HG03064 (cell line): ENCODE data around the gene ERCC4.
A peak's percentile ranks its signal among the peaks of the same experiment; 100 is the strongest.
"Not testable (repeated sequence)": the region's sequence is repeated elsewhere in the genome, so short reads cannot be mapped to it uniquely, and the experiment has no call there.

Experiments used
- ATAC-seq: cut with Tn5 transposase; IDR thresholded peaks from one replicate; pipeline ENCODE4 v1.9.1; 2021; ENCODE audit warnings: low read depth; ENCODE audit not compliant: unreplicated experiment

The ERCC4 gene

DNA sequence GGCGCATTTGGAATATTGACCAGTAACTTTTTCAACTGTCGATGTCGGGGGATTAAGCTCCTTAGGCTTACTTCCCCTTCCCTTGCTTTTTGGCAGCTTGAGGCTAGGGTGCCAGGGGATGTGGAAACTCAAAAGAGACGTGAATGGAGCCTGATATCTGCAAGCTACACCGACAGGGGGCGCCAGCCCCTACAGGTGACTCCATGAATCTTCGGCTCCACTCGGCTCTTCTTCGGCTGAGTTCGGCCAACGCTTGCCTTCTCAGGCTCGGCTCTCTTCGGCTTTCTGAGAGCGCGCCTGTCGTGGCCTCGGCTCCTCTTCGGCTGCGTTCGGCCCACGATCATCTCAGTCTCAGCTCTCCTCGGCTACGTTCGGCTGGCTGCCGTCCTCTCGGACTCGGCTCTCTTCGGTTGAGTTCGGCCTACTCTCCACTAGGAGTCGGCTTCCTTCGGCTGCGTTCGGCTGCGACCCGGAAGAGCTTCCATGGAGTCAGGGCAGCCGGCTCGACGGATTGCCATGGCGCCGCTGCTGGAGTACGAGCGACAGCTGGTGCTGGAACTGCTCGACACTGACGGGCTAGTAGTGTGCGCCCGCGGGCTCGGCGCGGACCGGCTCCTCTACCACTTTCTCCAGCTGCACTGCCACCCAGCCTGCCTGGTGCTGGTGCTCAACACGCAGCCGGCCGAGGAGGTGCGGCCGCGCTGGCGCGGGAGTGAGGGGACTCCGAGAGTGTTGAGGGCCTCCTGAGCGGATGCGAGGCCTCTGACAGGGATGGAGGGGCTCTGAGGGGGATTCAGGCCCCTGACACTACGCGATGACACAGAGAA, at the start of gene ERCC4:
Gene ERCC4 (plus strand): TSS at position 472 of the 827 bp plus-strand sequence. CDS start 12 bp downstream, at position 484.
- ATAC-seq: peak; percentile 97

- no peak for ATAC-seq
Measured at GRCh38 chr16:13873835-13874438, 46.0 kb upstream of the ERCC4 start.

- no peak for ATAC-seq
Measured at GRCh38 chr16:13875614-13876284, 44.2 kb upstream of the ERCC4 start.

DNA sequence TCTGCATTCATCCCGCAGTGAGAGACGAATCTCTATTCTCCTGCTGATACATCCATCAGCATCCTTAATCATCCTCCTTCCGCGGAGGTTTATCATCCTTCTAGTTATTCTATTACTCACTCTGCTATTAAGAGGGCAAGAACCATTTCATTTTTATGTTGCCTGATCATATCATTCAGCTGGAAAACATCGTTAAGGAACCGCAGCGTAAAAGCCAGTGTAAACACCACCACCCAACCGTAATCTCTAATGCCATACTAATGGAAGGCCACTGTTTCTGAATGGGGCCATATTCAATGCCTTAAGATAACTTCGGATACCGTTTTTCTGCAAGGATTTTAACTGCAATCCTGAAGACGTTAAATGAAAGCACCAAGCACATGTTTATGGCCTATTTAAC, 36.7 kb upstream of the ERCC4 start:
- ATAC-seq: no peak

GRCh38 chr16:13883881-13884280, 36.1 kb upstream of the ERCC4 start:
- no peak for ATAC-seq

DNA sequence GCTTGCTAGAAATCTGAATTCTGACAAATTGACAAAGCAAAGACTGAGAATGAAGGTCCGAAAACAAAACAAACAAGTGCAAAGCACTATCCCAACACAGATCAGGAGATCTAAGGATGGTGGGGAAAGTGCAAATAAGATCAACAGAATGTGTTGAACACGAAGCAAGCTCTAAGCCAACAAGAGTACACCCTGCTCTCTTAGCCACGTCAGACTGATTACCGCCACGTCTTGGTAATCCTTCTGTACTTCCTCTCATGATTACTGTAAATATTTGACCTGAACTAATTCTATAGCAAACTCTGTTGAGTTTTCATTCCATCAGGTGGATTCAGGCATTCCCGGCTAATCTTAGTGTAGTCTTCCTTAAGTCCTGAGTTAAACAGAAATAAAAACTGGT, 34.3 kb upstream of the ERCC4 start:
- no peak for ATAC-seq

- no peak for ATAC-seq
Measured at GRCh38 chr16:13886608-13887007, 33.3 kb upstream of the ERCC4 start.

- ATAC-seq: not testable (repeated sequence)
Measured at GRCh38 chr16:13889323-13889722, 30.6 kb upstream of the ERCC4 start.

DNA sequence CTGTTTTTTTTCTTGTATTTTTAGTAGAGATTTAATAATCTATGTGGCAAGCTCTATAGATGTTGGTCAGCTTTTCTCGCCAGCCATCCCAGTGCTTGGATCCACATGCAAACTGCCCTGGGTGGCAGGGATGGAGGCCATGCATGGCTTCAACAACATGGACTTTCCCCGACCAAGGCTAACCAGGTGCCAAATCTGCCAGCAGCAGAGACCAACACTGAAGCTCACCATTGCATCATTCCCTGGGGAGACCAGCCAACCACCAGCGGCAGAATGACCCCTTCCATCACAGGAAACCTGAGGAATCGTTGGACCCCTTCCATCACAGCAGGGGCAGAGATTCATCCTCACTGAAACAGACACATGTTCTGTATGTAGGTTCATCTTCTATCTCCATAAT, 27.7 kb upstream of the ERCC4 start:
- ATAC-seq: no peak

DNA sequence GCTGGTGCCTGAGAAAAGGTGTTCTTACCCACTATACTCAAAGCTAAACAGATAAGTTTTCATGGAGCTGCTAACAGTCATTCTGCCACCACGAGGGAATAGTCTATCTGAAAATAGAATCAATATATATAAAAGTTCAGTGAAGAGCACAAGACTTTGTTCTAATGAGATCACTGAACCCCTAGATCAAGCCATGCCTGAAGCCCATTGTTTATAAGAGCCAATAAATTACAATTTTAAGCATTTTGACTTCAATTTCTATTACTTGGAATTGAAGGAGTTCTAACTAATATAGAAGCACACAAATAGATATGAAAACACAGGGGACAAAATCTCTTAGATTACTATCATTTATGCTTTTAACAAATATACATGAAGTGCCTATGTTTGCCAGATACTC, 24.4 kb upstream of the ERCC4 start:
- no peak for ATAC-seq

DNA sequence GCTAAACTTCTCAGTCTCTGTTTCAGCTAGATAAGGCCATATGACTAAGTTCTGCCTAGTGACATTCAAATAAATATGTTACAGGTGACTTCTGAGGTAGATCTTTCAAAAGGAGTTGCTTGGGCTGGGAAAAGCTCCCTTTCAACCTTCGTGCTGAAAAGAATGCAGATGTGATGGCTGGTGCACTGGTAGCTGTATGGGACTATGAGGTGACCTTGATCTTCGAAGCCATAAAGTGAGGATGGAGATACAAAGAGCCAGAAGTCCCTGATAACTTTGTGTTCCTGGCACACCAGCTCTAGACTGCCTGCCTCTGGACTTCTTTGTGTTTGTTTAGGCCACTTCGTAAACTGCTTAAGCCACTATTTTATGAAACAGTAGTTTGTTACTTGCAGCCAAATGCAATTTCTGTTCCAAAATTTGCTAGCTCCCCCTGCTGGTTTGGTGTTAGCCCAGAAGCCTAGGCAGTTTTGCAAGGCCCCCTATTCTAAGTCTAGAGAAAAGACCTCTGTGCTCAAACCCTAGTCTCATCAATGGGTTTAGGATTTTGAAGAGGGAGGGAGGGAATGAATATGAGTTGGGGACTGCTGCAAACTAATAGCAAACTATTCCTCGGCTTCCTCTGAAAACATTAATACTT, 23.3 kb upstream of the ERCC4 start:
- ATAC-seq: no peak

GRCh38 chr16:13897806-13898205, 22.1 kb upstream of the ERCC4 start:
- no peak for ATAC-seq

GRCh38 chr16:13898233-13898632, 21.7 kb upstream of the ERCC4 start:
- ATAC-seq: no peak

DNA sequence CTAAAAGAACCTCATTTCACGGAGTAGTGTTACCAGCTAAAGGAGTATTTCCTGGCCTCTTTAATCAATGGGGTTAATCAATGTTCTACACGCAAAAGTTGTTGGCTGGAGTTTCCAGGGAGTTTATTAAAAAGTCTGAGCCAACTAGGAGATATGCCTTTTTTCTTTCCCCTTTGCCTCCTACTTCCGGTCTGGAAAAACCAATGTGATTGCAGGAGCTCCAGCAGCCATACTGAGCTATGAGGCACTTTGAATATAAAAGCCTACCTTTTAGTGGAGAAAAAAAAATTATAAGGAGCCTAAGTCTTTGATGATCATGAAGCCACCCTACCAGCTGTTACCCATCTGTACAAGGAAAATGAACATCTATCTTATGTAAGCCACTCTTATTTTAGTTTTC, 17.9 kb upstream of the ERCC4 start:
- no peak for ATAC-seq

GRCh38 chr16:13902677-13903076, 17.3 kb upstream of the ERCC4 start:
- no peak for ATAC-seq

DNA sequence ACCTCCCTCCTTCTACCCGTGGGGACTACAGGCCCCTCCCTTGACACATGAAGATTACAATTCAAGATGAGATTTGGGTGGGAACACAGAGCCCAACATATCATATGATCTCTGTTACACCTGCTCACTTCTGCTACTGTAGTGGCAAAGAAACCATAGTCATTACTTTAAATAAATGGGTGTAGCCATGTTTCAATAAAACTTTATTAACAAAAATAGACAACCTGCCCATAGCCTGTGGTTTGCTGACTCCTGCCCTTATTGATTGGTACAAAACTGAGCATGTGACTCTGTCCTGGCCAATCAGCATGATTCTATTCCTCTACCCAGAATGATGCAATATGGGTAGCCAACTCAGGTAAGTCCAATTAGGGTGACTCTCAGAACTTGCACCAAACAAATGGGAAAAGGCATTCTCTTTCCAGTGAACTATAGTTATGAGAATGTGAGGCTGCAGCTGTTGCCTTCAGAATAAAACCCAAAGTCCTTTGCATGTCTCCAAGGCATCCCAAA, 15.7 kb upstream of the ERCC4 start:
- no peak for ATAC-seq

DNA sequence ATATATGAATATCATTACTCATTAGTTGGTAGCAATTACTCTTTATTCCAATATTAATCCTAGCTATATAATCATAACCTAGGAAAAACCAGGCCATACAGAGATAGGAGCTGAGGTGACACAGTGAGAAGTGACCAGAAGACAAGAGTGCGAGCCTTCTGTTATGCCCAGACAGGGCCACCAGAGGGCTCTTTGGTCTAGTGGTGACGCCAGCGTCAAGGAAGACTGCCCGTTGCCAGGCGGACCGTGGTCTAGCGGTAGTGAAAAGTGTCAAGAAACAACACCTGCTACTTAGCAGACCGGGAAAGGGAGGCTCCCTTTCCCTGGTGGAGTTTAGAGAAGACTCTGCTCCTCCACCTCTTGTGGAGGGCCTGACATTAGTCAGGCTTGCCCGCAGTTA, 15.1 kb upstream of the ERCC4 start:
- ATAC-seq: not testable (repeated sequence)

GRCh38 chr16:13906168-13907089, 13.5 kb upstream of the ERCC4 start:
- ATAC-seq: no peak

DNA sequence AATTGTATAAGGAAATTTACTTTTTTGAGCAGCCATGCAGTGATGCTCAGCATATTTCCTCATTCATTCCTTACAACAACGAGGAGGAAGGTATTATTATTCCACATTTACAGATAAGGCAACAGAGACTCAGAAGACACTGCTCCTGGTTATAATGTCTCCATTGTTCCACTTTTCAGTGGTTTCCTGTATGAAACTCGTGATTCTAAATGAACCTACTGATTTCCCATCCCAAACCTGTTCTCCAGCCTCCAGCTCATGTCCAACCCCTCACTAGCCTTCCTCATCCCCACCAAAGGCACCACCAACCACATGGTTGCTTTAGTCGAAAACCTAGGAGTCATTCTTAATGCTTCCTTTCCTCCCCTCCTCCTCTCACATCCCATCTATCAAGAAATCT, 12.5 kb upstream of the ERCC4 start:
- no peak for ATAC-seq

DNA sequence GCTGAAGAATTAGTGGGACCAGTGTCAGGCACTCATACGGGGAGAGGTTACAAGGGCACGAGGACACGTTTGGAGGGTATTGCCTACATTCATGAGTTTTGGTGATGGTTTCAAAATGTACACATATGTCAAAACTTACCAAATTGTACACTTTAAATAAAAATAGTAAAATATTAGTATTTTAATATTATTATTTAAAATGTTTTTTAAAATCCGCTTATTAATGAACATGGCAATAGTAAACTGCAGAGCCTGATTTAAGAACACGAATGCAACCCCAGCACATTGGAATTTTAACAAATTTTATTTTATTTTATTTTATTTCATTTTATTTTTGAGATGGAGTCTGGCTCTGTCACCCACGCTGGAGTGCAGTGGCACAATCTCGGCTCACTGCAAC, 10.9 kb upstream of the ERCC4 start:
- no peak for ATAC-seq
